GM23248 (cell line): ENCODE results near the gene SELENOF. TPM values are rescaled to one million over a fixed set of nuclear protein-coding genes. Genes with fewer than 3 reads are reported as not detected.

Experiments used
- DNase-seq: peaks from one replicate; pipeline ENCODE4 v3.0.0-alpha.2; 2015
- H2AFZ ChIP-seq: fragments of 200-600 bp; sonication (generic); 2 replicates; pipeline ENCODE4 v1.6.1; 2016; ENCODE audit warnings: antibody characterized with exemption
- H3F3A ChIP-seq: fragments of 200-600 bp; sonication (generic); 2 replicates; pipeline ENCODE4 v1.6.1; 2016; ENCODE audit warnings: mild to moderate bottlenecking, antibody characterized with exemption, mixed run types; ENCODE audit not compliant: insufficient read depth
- H3K27ac ChIP-seq: fragments of 200-600 bp; sonication (generic); 2 replicates; pipeline ENCODE4 v1.5.1; 2016; ENCODE audit warnings: mild to moderate bottlenecking
- H3K27me3 ChIP-seq: fragments of 200-600 bp; sonication (generic); replicated peaks from 2 replicates; pipeline ENCODE4 v1.6.1; 2016; ENCODE audit warnings: mild to moderate bottlenecking; ENCODE audit not compliant: insufficient read depth
- H3K36me3 ChIP-seq: fragments of 200-600 bp; sonication (generic); 2 replicates; pipeline ENCODE4 v1.6.1; 2016; ENCODE audit warnings: low read depth, mild to moderate bottlenecking
- H3K4me1 ChIP-seq: fragments of 200-600 bp; sonication (generic); 2 replicates; pipeline ENCODE4 v1.6.1; 2016; ENCODE audit warnings: mild to moderate bottlenecking; ENCODE audit not compliant: insufficient read depth
- H3K4me2 ChIP-seq: fragments of 200-600 bp; sonication (generic); one replicate; pipeline ENCODE4 v1.6.1; 2016; ENCODE audit warnings: mild to moderate bottlenecking; ENCODE audit not compliant: unreplicated experiment
- H3K4me3 ChIP-seq: fragments of 200-600 bp; sonication (generic); 2 replicates; pipeline ENCODE4 v1.5.1; 2016; ENCODE audit warnings: mild to moderate bottlenecking
- H3K79me2 ChIP-seq: fragments of 200-600 bp; sonication (generic); 2 replicates; pipeline ENCODE4 v1.6.1; 2016; ENCODE audit warnings: mild to moderate bottlenecking; ENCODE audit not compliant: insufficient read depth
- H3K9ac ChIP-seq: fragments of 200-600 bp; sonication (generic); 2 replicates; pipeline ENCODE4 v1.6.1; 2016; ENCODE audit warnings: mild to moderate bottlenecking
- H3K9me2 ChIP-seq: fragments of 200-600 bp; sonication (generic); 2 replicates; pipeline ENCODE4 v1.6.1; 2016; ENCODE audit warnings: mixed run types, mild to moderate bottlenecking, moderate library complexity; ENCODE audit not compliant: insufficient read depth
- H3K9me3 ChIP-seq: fragments of 200-600 bp; sonication (generic); one replicate; pipeline ENCODE4 v1.6.1; 2017; ENCODE audit warnings: low read depth
- H4K20me1 ChIP-seq: fragments of 200-600 bp; sonication (generic); 2 replicates; pipeline ENCODE4 v1.6.0; 2016; ENCODE audit not compliant: insufficient read depth
- EZH2 ChIP-seq: fragments of 200-600 bp; sonication (generic); IDR thresholded peaks from 2 replicates; pipeline ENCODE4 v1.6.1; 2018; ENCODE audit warnings: antibody characterized with exemption, mild to moderate bottlenecking; ENCODE audit not compliant: insufficient read depth, poor library complexity, severe bottlenecking
- EZH2phosphoT487 ChIP-seq: fragments of 200-600 bp; sonication (generic); IDR thresholded peaks from 2 replicates; pipeline ENCODE4 v1.6.1; 2018; ENCODE audit warnings: antibody characterized with exemption, moderate library complexity, mild to moderate bottlenecking, low read depth; ENCODE audit not compliant: insufficient read depth
- WGBS, 2 experiments: methylation state at CpG; one replicate each; pipeline ENCODE4 v1.1.6; 2015 to 2017; ENCODE audit warnings: low lambda C conversion rate in 2 of 2, low coverage in 1 of 2; ENCODE audit errors: missing lambda C conversion rate in 2 of 2; 5-methylcytosine and 5-hydroxymethylcytosine counted together
- in situ Hi-C: fragments of 300-500 bp; cut with MboI; formaldehyde crosslinking; loops from 2 replicates; pipeline ENCODE4 v1.15.0; 2020
- polyA plus RNA-seq: library from polyadenylated mRNA; unstranded; fragments of >200 nt; fragmentation: Nextera tagmentation; extraction: Ambion mirVana; gene quantifications from 2 replicates; pipeline ENCODE4 v1.2.1, GENCODE V29; 2016
- total RNA-seq: library from RNA; depleted of rRNA; stranded (reverse); fragments of >200 nt; shearing (Covaris generic); gene quantifications from 2 replicates; pipeline ENCODE4 v1.2.3, GENCODE V29; 2014

SELENOF gene
- total and polyA plus RNA-seq, 2 experiments from 2014 or later: 280 to 296 TPM

DNA sequence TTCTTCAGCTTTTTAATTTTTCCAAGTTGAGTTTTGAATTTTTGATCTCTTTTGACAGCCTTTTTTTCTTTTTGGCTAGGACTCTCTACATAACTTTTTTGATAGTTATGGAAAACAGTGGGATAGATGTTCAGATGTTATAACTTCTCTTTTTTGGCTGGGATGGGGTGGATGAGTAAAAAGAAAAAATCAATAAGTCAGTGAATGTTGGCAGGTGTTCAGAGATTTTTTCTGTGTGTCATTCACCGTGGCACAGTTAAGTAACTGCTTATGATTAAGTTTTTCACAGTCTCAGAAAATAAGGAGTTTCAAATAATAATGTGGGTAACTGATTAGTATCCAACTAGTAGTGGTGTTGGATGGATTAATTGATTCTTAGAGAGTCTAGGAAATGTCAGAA lies 24.5 kb upstream of the SELENOF start:
- Histone ChIP-seq H3K9me3 (no peaks in the 10 kb centered on the region), H3F3A (no peaks in the 10 kb centered on the region), H3K79me2 (peaks cover 31% of the 10 kb centered on the region), H3K4me2 (no peak overlapping the region), H3K36me3 (no peaks in the 10 kb centered on the region), H4K20me1 (0 out of 2 replicates have a peak, but pooled peaks cover 8% of the 10 kb centered on the region), H3K27ac (no peak overlapping the region), H3K4me3 (no peak overlapping the region), H2AFZ (no peak overlapping the region), H3K27me3 (no peaks in the 10 kb centered on the region), H3K9me2 (no peaks in the 10 kb centered on the region), H3K4me1 (peaks cover 11% of the 10 kb centered on the region; the same call in 1 of the 2 replicates), H3K9ac (no peak overlapping the region)
- in situ Hi-C loops: no loop called here
- 9 to 17% methylated on average over 1 of the region's 1 CpG for WGBS, 2 experiments
- DNase-seq: peak; percentile 19
- TF ChIP-seq EZH2phosphoT487 (no peak), EZH2 (no peak)

DNA sequence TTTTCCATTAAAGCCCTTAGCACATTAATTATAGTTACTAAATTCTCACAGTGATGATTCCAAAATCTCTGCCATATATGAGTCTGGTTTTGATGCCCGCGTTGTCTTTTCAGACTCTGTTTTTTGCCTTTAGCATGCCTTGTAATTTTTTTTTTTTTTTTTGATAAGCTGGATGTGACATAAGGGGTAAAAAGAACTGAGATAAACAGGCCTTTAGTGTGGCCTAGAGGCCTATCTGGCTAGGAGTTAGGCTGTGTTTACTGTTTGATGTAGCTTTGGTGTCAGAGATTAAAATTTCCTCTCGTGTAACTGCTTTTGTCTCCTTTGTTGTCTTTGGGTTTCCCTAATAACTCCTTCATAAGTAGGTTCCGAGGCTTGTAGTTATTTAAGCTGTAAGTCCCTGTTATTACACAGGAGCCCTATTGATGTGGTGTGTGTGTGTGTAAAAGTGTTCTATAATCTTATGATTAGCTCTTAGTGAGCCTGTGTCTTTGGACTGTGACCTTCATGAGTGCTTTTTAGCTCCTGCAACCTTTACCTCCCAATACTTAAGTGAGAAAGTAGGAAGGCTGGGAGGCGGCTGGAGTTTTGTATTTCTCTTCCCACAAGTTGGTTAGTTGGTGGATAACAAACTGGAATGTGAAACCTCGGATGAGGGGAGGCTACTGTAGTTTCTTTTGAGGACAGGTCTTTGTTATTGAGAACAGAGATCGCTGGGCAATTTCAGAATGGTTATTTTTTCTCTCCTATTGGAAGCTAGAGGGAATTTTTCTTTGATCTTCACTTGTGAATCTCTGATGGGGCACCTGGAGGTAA lies 19.8 kb upstream of the SELENOF start:
- no peak for DNase-seq
- Histone ChIP-seq H3K4me1 (peaks cover 11% of the 10 kb centered on the region; the same call in 1 of the 2 replicates), H3K27me3 (no peaks in the 10 kb centered on the region), H3K27ac (no peak overlapping the region), H3K4me3 (no peak overlapping the region), H3K9me3 (no peaks in the 10 kb centered on the region), H4K20me1 (no peaks in the 10 kb centered on the region), H3K9me2 (no peaks in the 10 kb centered on the region), H3K79me2 (peaks cover 22% of the 10 kb centered on the region), H3F3A (no peaks in the 10 kb centered on the region), H3K9ac (no peak overlapping the region), H2AFZ (no peak overlapping the region), H3K4me2 (no peak overlapping the region), H3K36me3 (no peaks in the 10 kb centered on the region)
- TF ChIP-seq EZH2: no peak
- TF ChIP-seq EZH2phosphoT487: no peak
- in situ Hi-C loops: no loop called here
- 83 to 91% methylated on average over 7 of the region's 7 CpGs for WGBS, 2 experiments

DNA sequence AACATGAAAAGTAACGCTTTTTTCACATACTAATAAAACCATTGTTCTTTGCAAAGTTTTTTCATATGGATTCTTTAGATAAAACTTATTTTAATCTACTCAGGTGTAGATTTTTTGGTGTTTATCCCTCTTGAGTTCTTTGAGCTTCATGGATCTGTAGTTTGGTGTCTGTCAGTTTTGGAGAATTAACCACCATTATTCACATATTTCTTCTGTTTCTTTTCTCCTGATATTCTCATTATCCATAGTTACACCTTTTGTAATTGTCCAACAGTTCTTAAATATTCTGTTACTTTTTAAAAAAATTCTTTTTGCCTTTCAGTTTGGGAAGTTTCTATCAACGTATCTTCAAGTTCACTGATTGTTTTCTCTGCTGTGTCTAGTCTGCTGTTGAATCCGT lies 19.1 kb upstream of the SELENOF start:
- Histone ChIP-seq H3K27ac (no peak overlapping the region), H3K4me1 (peaks cover 5% of the 10 kb centered on the region; the same call in 1 of the 2 replicates), H3K9ac (no peak overlapping the region), H4K20me1 (no peaks in the 10 kb centered on the region), H3K79me2 (peaks cover 24% of the 10 kb centered on the region), H3K9me3 (no peaks in the 10 kb centered on the region), H3F3A (no peaks in the 10 kb centered on the region), H3K27me3 (no peaks in the 10 kb centered on the region), H3K4me2 (no peak overlapping the region), H2AFZ (no peak overlapping the region), H3K9me2 (no peaks in the 10 kb centered on the region), H3K4me3 (no peak overlapping the region), H3K36me3 (no peaks in the 10 kb centered on the region)
- 87 to 88% methylated on average over 3 of the region's 3 CpGs for WGBS, 2 experiments
- no peak for TF ChIP-seq EZH2phosphoT487
- TF ChIP-seq EZH2: no peak
- DNase-seq: no peak
- in situ Hi-C loops: no loop called here

DNA sequence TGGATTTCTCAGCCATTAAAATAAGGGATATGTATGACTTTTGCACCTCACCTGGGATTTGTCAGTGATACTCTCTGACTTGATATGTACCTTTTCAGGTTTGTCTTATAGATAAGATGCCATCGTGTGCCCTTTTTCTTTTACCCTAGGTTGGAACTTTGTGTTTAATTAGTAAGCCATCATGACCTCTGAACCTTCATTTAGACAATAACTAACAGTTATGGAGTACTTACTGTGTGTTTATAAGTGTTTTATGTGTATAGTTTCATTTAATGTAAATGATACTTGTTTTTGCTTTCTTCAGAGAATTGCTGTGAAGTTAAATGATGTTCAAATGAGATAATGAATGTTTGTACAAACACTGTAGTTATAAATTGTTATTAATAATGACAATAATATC lies 14.9 kb upstream of the SELENOF start:
- no peaks in the 10 kb centered on the region for H3F3A ChIP-seq
- H3K4me1 ChIP-seq: no peaks in the 10 kb centered on the region
- H3K4me2 ChIP-seq: no peak overlapping the region
- H3K36me3 ChIP-seq: no peaks in the 10 kb centered on the region
- H3K4me3 ChIP-seq: no peak overlapping the region
- H3K27me3 ChIP-seq: no peaks in the 10 kb centered on the region
- no peaks in the 10 kb centered on the region for H3K9me2 ChIP-seq
- H2AFZ ChIP-seq: no peak overlapping the region
- DNase-seq: no peak
- H3K79me2 ChIP-seq: peaks cover 62% of the 10 kb centered on the region
- in situ Hi-C loops: no loop called here
- no peaks in the 10 kb centered on the region for H3K9me3 ChIP-seq
- H3K27ac ChIP-seq: no peak overlapping the region
- WGBS, 2 experiments: 96 to 97% methylated on average over 1 of the region's 1 CpG
- no peaks in the 10 kb centered on the region for H4K20me1 ChIP-seq
- no peak overlapping the region for H3K9ac ChIP-seq
- TF ChIP-seq EZH2 (no peak), EZH2phosphoT487 (no peak)
